HG03342 (cell line): Measurements from ENCODE around the gene NOA1.

ENCODE experiments used
- ATAC-seq: cut with Tn5 transposase; IDR thresholded peaks from one replicate; pipeline ENCODE4 v1.9.1; 2021; ENCODE audit warnings: mild to moderate bottlenecking, moderate library complexity; ENCODE audit not compliant: unreplicated experiment

NOA1 gene

DNA sequence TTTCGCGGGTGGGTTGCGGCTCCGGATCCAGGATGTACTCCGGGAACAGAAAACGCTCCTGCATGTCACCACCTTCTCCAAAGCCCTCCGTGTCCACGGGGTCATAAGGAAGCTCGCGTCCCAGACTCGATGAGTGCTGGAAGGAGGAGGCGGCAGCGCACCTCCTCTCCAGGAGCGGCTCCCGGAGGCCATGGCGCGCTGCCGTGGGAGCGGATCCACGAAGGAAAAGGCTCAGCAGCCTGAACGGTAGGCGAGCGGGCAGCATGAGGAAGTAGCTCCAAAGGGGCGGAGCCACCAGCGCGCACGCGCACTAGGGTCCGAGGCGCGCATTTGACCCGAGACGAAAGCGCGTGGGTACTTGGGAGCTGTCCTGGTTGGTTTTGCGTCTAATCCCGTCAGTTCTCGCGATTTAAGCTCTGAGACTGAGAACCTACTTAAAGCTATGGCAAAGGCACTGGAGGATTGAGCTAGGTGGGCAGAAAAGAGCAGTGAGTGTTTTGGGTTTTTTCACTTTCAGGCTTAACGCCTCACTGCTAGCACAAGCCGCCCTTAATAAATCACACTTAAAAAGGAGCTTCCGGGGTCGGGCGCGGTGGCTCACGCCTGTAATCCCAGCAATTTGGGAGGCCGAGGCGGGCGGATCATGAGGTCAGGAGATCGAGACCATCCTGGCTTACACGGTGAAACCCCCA is at the start of gene NOA1:
TSS of gene NOA1 (minus strand) at position 286 of the 692 bp plus-strand sequence. CDS start at position 265, 21 bp downstream.
- ATAC-seq, result peak; percentile 82

DNA sequence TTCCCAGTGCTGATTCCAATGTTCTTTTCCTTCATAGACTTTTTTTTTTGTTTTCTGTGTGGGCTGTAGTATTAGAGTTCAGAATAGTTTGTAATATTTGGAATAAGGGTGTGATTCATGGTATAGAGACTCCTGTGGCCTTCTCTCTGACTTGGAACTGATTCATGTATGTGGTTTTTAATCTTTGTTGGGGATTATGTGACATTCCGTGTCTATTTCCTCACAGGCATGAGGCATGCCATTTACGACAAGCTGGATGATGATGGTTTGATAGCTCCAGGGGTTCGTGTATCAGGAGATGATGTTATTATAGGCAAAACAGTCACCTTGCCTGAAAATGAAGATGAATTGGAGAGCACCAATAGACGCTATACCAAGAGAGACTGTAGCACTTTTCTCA is 45.7 kb upstream of the NOA1 start:
- ATAC-seq, result no peak

DNA sequence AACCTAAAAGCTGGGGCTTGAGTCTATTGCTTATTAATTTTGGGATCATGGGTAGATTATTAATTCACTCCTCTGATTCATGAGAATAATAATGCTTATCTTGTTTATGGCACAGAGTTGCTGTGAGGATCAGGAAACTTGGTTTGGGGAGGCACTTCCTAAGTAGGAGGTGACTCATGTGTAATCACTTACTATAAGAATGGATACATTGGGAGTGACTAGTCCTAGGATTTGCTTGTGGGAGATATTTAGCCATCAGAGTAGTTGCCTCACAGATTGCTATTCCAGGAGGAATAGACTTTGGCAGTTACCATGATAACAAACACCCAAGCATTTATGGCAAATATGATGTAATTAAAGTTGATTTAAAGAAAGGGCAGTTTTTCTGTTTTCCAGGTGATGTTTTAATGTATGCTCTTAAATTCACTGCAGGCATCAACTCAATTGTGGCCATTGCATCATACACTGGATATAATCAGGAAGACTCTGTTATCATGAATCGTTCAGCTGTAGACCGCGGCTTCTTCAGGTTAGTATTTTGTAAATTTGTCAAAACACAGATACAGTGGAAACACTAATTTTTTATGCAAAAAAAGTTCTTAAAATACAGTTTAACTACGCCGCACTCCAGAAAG is 43.2 kb upstream of the NOA1 start:
- no peak for ATAC-seq

DNA sequence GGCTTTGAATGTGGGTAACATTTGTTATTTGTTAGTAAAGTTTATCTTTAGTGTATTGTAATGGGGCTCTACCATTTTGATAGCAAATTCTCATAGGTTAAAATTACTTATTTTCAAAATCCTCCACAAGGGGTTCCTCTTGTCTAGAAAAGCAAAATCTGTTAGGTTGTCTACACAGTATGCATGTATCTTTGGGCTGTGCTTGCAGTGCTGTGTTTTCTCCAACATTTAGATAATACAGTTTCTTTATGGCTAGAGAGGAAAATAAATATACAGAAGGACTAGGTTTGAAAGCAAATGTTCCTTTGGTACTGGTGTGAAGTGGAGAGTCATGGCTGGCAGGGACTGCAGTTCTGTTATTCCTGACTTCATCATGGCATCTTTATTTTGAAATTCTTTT is 41.6 kb upstream of the NOA1 start:
- ATAC-seq, result no peak

DNA sequence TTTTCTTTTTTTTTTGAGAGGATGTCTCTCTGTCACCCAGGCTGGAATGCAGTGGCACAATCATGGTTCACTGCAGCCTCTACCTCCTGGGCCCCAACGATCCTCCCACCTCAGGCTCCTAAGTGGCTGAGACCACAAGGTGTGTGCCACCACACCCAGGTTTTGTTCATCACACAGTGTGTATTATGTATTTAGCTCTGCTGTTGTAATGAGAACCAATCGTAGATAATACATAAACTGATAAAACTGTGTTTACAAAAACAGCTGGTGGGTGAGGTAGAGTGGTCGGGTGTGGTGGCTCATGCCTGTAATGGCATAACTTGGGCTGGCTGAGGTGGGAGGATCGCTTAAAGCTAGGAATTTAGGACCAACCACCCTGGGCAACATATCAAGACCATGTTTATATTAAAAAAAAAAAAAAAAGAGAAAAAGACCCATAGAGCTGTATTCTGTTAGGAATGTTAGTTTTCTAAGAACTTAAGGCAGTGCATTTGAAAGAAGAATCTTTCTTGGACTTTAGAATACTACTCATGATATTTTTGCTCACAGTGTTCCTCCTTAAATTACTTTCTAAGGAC is 36.2 kb upstream of the NOA1 start:
- no peak for ATAC-seq

DNA sequence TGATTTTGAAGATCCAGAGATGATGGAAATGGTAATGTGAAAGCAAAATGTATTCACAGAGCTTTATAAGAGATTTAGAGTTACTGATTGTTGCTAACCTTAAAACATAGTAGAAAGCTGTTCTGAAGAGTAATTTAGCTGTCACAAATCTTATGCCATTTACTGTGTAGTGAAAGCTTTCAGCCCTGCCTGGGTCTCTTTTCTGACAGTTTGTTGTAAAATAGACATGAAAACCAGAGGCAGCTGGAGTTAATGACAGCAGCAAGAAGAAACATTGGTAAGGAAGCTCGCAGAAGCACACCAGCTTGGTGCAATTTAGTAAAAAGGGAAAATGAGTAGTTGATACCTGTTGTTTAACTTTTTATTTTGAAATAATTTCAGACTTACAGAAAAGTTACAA is 22.3 kb upstream of the NOA1 start:
- ATAC-seq, result no peak

DNA sequence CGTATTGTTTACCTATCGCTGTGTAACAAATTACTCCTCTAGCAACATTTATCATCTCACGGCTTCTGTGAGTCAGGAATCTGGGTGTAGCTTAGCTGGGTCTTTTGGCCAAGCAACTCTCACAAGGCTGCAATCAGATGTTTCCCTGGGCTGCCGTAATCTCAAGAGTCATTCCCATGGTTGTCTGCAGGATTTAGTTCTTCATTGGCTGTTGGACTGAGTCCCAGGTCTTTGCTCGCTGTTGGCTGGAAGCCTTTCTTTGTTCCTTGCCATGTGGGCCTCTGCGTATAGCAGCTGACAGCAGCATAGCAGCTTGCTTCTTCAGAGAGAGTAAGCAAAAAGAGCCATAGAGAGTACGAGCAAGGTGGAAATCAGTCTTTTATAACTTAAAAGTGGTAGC is 18.1 kb upstream of the NOA1 start:
- no peak for ATAC-seq

DNA sequence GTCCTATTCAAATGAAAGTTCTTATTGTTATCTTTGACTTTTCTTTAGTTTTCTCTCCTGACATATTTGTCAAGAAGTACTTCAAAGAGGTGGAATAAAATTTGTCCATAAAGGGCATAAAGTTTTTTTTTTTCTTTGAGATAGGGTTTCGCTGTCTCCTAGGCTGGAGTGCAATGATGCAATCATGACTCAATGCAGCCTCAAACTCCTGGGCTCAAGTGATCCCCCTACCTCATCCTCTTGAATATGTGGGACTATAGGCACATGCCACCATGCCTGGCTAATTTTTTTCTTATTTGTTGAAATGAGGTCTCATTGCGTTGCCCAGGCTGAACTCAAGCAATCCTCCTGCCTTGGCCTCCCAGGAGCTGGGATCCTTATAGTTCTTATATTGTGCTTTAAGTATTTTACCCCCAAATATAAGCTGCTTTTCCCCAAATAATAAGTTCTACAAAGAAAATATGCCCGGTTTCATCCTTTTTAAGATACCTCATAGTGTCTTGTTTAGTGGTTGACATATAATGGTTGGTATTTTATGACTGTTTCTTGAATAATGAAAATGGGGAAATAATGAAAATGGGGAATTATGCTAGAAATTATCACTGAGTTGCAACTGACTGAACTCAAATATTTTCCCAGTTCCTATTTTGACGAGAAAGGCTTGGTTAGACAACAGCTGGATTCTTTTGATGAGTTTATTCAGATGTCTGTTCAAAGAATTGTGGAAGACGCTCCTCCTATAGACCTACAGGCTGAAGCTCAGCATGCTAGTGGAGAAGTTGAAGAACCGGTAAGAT is 12.9 kb upstream of the NOA1 start:
- ATAC-seq, result no peak

DNA sequence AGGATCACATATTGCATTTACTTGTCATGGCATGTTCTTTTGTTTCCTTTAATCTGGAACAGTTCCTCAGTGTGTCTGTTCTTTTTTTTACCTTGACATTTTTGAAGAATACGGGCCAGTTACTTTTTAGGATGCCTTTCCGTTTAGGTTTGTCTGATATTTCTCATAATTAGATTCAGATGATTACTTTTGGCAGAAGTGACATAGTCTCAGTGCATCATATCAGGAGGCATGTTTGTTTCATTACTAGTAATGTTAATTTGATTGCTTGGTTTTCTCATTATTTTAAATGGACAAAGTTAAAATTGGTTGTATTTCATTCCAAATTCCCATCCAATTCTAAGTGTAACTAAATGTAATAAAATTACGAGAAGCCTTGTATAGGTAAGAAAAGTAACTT is 9.5 kb upstream of the NOA1 start:
- no peak for ATAC-seq

DNA sequence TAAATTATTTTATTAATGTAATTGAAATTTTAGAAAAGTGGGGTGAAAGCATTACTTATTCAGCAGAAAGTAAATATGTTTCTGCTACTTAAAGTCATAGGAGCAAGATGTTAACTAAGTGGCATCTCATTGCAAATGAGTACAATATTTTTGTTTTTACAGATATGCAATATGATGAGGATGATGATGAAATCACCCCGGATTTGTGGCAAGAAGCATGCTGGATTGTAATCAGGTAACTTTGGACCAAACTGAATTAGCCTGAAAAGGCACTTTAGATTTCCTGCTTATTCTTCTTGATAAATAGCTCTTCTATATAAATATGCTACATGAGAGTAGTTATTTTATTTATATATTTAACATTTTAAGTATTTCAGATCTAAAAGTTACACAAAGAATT is 8.8 kb upstream of the NOA1 start:
- ATAC-seq, result no peak

DNA sequence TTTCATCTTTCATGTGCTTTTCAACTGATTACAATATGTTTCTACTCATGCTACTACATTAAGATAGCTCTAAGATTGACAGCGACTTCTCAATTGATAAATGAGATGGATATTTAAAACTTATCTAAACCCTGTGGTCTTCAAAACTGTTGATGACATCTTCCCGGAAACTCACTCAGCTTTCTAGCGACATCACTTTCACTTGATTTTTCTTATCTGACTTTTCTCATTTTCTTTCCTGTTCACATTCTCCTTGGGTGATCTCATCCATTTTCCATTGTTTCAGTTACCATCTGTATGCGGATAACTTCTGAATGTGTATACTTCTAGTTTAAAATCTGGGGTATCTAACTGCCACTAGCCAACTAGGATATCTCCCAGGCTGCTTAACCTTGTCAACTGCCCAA is 4.4 kb upstream of the NOA1 start:
- ATAC-seq, result no peak

DNA sequence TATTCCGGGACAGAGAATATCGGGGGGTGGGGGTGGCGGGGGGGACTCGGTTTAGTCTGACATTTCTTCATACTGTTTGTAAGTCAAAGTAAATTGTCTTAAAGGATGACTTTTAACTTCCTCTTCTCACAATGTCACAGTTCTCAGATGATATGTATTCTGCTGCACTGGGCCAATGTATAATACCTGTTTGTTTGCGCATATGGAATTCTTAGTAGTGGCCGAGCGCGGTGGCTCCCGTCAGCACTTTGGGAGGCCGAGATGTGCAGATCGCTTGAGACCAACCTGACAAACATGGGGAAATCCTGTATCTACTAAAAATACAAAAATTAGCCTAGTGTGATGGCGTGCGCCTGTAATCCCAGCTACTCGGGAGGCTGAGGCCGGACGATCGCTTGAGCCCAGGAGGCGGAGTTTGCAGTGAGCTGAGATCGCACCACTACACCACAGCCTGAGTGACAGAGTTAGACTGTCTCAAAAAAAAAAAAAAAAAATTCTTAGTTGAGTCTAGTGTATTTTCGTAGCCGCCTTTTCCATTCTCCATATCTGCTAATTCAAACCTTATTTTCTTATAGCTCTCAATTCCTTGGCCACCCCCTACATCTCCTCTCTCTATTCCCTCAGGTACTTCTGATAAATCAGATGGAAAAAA is 2.1 kb upstream of the NOA1 start:
- ATAC-seq, result no peak

DNA sequence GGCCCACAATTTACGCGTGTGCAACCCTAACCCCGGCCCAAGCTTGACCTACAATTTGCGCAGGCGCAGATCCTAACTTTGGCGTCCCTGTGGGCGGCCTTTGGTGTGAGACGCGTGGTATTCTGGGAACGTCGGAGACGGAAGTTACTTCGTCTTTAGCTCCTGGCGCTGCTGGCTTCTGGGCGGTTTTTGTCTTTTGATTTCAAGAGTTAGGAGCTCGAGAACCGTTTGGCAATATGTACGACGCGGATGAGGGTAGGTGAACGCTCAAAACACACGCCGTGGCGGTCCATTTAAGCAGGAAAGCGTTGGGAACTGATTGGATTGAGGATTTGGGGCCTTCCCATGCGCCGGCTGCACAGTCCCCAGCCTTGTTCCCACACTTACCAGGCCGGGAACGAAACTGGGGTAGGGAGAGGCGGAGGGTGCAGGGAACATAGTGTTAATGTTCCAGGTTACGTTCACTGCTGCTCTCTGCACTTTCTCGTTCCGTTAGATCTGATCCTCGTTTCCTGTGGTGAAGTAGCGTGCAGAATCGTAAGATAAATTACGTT is 1.4 kb upstream of the NOA1 start, which contains the start of gene POLR2B:
TSS of gene POLR2B (plus strand) at position 147 of the 554 bp plus-strand sequence. CDS start at position 237, 90 bp downstream.
- peak; percentile 44 for ATAC-seq

DNA sequence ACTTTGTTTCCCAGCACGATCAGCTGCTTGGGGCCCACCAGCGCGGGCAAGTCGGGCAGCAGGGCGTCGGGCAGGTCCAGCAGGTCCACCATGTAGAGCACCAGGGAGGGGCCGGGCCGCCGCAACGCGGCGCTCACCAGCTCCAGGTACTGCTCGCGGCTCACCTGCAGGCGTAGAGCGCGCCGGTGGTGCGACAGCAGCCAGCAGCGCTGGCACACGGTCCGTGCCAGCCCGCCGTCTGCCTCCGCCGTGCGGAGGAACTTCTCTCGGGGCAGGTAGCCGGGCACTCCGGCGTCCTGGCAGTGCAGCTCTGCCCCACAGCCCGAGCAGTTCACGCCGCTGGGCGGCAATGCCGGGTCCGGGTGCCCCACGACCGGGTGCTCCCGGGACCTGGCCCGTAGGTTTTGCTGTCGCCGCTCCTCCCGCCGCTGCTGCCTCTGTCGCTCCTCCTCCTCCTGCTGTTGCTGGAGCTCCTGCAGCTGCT is 527 bp downstream of the NOA1 start:
- ATAC-seq, result peak; percentile 24

DNA sequence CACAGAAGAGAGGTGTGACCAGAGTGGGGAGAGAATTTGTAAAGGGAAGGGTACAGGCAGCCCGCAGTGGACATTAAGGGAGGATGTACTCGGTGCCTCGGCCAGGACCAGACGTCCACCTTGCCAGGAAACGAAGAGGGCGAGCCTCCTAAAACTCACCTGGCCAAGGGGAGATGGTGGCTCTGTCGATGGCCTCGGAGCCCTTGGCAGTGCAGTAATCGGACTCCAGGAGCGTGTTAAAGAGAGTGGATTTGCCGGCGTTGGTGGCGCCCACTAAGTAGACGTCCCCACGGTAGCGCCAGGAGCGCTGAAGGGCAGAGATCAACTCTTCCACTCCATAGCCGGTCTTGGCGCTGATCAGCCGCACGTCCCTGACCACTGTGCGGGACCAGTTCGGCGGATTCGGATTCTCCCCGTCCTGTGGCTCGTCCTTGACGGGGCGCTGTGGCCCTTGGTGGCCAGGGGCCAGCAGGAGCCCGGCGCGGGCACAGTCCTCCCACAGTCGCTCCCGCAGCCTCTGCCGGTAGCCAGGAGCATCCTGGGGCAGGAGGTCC is 1.0 kb downstream of the NOA1 start:
- no peak for ATAC-seq

DNA sequence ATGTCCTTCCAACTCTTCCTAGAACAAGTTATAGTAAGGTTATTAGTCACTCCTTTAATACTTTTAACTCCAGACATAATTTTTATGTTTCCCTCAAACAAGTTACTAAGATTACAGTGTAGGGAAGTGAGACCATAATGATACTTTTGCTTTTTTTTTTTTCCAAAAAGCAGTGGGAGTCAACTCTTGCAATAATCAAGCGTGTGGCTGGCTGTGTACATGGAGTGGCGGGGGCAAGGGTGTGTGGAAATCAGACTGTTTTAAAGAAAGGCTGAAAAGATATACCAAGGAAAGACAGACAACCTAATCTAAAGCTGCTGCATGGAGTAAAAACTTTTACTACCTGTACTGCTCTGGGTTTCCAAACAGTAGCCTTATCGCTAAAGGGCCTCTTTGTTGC is 4.1 kb downstream of the NOA1 start:
- ATAC-seq, result no peak

DNA sequence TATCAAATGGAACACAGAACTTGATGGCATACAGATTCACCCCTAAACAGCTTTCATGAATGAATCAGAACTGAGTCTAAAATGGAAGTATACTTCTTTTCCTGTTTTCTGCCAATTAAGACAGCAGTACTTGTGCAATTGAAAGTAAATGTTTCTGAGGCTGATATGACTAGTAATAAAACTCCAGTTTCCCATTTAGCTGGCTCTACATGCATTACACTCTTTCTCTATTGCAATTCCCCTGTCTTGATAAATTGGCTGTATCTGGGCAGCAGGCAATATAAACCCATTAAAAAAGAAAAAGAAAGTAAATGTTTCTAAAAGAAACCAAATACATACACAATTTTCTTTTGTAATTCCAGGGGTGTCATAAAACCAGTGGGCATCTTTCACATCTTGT is 4.6 kb downstream of the NOA1 start:
- no peak for ATAC-seq

DNA sequence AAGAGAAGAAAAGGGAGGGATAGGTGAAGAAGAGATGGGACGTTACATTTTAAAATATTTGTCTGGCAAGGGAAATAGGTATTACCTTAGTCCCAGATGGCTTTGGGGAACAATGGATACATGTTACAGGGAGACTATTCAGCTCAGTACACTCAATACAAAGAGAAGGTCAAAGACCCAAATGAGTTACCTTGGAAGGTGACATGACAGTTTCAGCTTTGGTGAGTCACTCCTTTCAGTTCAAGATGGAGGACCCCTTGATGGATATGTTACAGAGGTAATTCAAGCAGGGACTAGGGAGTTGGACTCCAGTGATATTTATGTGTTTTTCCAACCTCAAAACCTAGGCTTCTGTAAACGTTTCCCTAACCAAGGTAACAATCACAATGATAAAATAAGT is 5.0 kb downstream of the NOA1 start:
- no peak for ATAC-seq

DNA sequence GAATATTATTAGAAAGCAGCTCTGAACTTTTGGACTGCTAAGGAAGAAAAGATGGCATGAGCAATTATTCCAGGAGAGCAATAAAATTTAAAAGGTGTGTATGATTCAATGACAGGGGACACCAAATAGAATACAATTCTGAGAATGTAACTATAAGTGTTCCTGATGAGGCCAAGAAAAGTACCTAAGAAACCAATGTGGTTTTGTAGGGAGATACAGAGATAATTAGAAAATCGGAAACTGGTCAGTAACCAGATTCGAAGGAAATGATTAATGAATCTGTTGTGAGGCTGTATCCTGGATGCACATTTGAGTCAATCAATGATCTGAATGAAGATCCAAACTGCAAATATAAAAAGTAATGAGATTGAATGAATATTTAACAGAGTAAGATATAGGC is 6.0 kb downstream of the NOA1 start:
- ATAC-seq, result no peak

DNA sequence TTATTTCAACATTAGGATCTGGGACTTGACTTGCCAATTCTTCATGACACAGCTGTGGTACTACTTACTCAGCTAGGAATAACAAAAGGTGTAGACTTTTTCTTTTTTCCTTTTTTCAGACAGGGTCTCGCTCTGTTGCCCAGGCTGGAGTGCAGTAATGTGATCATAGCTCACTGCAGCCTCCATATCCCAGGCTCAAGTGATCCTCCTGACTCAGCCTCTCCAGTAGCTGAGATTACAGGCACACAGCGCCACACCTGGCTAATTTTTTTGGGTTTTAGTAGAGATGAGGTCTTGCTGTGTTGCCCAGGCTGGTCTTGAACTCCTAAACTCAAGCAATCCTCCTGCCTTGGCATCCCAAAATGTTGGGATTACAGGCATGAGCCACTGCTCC is 16.3 kb downstream of the NOA1 start:
- no peak for ATAC-seq
